Neural crest cell (in vitro differentiated cells): ENCODE data around the gene EPB41L4B. TPM values are rescaled to one million over a fixed set of nuclear protein-coding genes. Genes with fewer than 3 reads are reported as not detected.
"Not testable (repeated sequence)": the region's sequence is repeated elsewhere in the genome, so short reads cannot be mapped to it uniquely, and the experiment has no call there.

ENCODE experiments used
- DNase-seq: peaks from one replicate; pipeline ENCODE4 v3.0.0; 2021; ENCODE audit warnings: low read depth, mixed read lengths, low spot score
- H3K27ac Mint-ChIP-seq: one replicate; pipeline ENCODE4 v1.8.0; 2021; ENCODE audit warnings: mild to moderate bottlenecking, mixed read lengths; ENCODE audit not compliant: unreplicated experiment
- H3K27me3 Mint-ChIP-seq: 2 replicates; pipeline ENCODE4 v1.8.0; 2021; ENCODE audit warnings: low read depth, mild to moderate bottlenecking, mixed read lengths
- H3K36me3 Mint-ChIP-seq: 2 replicates; pipeline ENCODE4 v1.8.0; 2021; ENCODE audit warnings: low read depth, mild to moderate bottlenecking, mixed read lengths
- H3K4me1 Mint-ChIP-seq: 2 replicates; pipeline ENCODE4 v1.8.0; 2021; ENCODE audit warnings: mixed read lengths
- H3K4me3 Mint-ChIP-seq: one replicate; pipeline ENCODE4 v1.8.0; 2021; ENCODE audit warnings: mild to moderate bottlenecking, mixed read lengths
- H3K9me3 Mint-ChIP-seq: 2 replicates; pipeline ENCODE4 v1.8.0; 2021; ENCODE audit warnings: mixed read lengths
- total RNA-seq: library from RNA; stranded (reverse); gene quantifications from 2 replicates; pipeline ENCODE4 v1.2.1, GENCODE V29; 2021
- TF ChIP-seq, protein P1 (sequence below): fragments of 200-600 bp; sonication (generic); conservative IDR thresholded peaks from 2 replicates; pipeline ENCODE4 v1.5.0; 2021; ENCODE audit warnings: antibody characterized with exemption, mild to moderate bottlenecking

The EPB41L4B gene
- total RNA-seq, 1 donor from 2014 or later: 1.4 TPM

- no peak for DNase-seq
- H3K36me3 Mint-ChIP-seq: no peaks in the 10 kb centered on the region
- H3K27ac Mint-ChIP-seq: no peak overlapping the region
- no peaks in the 10 kb centered on the region for H3K27me3 Mint-ChIP-seq
- TF ChIP-seq, protein P1, sequence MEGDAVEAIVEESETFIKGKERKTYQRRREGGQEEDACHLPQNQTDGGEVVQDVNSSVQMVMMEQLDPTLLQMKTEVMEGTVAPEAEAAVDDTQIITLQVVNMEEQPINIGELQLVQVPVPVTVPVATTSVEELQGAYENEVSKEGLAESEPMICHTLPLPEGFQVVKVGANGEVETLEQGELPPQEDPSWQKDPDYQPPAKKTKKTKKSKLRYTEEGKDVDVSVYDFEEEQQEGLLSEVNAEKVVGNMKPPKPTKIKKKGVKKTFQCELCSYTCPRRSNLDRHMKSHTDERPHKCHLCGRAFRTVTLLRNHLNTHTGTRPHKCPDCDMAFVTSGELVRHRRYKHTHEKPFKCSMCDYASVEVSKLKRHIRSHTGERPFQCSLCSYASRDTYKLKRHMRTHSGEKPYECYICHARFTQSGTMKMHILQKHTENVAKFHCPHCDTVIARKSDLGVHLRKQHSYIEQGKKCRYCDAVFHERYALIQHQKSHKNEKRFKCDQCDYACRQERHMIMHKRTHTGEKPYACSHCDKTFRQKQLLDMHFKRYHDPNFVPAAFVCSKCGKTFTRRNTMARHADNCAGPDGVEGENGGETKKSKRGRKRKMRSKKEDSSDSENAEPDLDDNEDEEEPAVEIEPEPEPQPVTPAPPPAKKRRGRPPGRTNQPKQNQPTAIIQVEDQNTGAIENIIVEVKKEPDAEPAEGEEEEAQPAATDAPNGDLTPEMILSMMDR: no peak
- H3K4me3 Mint-ChIP-seq: no peak overlapping the region
- no peaks in the 10 kb centered on the region for H3K4me1 Mint-ChIP-seq
- H3K9me3 Mint-ChIP-seq: no peaks in the 10 kb centered on the region
Measured at GRCh38 chr9:109129470-109130197, 191.2 kb downstream of the EPB41L4B start.

- H3K27ac Mint-ChIP-seq, H3K9me3 Mint-ChIP-seq, H3K36me3 Mint-ChIP-seq, H3K4me3 Mint-ChIP-seq, H3K4me1 Mint-ChIP-seq, H3K27me3 Mint-ChIP-seq, DNase-seq: not testable (repeated sequence)
Measured at GRCh38 chr9:109126671-109127070, 194.2 kb downstream of the EPB41L4B start.

DNA sequence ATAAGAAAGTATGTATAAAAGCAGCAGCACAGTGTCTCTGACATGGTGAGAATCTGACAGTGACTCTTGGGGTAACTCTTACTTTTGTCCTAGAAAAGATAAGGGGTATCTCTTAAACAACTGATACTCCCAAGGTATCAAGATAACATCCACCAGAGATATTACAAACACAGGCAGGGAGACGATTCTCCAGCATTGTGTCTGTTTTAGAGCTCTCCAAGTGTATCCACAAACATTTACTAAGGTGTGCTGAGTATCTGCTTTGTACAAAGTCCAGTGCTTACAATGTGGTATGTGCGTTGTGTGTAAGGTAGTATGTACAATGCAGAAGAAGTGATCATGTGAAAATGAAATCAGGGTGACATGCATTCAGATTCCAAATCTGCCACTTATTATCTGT is 196.7 kb downstream of the EPB41L4B start:
- no peak for DNase-seq
- no peak overlapping the region for H3K27ac Mint-ChIP-seq
- no peak overlapping the region for H3K4me3 Mint-ChIP-seq
- TF ChIP-seq, protein P1: no peak
- H3K9me3 Mint-ChIP-seq: no peaks in the 10 kb centered on the region
- H3K36me3 Mint-ChIP-seq: no peaks in the 10 kb centered on the region
- H3K27me3 Mint-ChIP-seq: no peaks in the 10 kb centered on the region
- H3K4me1 Mint-ChIP-seq: peaks cover 14% of the 10 kb centered on the region

DNA sequence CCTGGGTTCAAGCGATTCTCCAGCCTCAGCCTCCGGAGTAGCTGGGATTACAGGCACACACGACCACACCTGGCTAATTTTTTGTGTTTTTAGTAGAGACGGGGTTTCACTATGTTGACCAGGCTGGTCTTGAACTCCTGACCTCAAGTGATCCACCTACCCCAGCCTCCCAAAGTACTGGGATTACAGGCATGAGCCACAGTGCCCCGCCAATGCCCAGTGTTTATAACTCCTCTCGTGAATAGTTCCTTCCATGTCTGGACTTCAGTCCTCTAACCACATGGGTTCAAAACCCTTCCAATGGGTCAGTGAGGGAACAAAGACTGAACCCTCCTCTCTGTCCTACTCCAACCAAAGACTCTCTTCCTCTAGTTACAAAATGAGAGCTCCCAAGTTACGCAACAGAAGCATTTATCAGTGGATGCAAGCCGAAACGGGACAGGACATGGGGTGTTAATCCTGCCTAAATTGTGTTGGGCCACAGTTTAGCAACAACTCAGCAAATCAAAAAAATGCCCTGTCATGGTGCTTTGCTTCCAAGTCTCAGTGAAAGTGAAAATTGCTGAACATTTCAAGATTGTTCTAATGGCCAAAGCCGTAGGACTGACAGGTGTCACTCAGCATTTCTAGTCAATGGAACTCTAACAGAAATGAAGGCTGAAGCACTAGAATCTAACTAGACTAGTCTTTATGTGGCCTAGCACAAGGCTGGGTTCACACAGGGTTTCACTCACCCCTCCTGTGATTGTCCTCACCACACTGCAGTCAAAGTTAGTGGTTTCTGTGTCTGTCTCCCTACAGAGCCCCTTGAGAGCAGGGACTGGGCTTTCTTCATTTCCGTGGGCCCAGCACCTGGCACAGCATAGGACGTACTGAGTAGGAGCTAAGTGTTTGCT is 197.9 kb downstream of the EPB41L4B start:
- Mint-ChIP-seq H3K4me1 (peaks cover 23% of the 10 kb centered on the region), H3K36me3 (no peaks in the 10 kb centered on the region), H3K9me3 (no peaks in the 10 kb centered on the region), H3K27ac (no peak overlapping the region), H3K4me3 (no peak overlapping the region), H3K27me3 (no peaks in the 10 kb centered on the region)
- TF ChIP-seq, protein P1: no peak
- DNase-seq: no peak

Other genes starting within 250 kb of the EPB41L4B start
- 38.7 and 42.7 TPM in 2 replicates for gene TMEM245, start 201.1 kb downstream of the EPB41L4B start, total RNA-seq
- gene FRRS1L, start 153.8 kb downstream of the EPB41L4B start, total RNA-seq: 3.4 and 3.9 TPM in 2 replicates
- 1.1 and 1.3 TPM in 2 replicates for gene PTPN3, start 177.2 kb upstream of the EPB41L4B start, total RNA-seq